ENCODE results near the gene TBL1X.

TBL1X gene

DNA sequence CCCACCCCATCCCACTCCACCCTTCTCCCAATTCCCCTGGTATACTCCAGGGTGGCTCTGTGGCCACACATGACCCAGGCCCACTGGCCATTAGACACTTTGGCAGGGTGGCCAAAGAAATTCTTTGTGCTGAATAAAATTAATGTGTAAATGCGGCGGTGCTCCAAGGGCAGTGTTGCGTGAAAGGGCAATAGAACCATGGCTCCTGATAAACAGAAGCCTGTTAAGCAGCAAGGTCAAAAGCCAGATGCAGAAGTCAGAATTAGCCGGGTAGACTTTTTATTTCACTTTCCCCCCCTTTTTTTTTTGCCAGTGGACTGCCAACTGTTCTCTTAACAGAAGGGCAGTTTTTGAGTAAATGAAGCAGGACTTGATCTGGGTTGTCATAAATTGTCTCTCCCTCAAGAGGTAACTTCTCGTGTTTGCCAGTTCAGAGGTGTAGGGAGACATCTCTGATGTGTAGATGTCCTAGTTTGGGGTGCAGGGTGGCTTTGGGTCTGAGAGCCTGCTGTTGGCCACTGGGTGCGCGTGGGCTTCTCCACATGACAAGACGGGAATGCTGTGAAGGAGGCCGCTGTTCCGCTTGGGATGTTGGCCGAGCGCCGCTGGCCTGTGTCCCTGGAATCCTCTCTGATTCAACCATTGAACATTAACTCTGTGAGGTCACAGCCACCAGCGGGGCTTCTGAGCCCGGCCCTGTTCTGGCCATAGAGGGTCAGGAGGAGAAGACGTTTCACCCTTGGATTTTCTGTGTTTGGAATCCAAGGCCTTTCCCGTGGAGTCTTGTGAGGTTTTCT, 139.5 kb downstream of the TBL1X start:
- no peaks in the 10 kb centered on the region for H3K4me1 ChIP-seq (ENCODE audit: control insufficient read depth, insufficient read depth, low read length)
- H3K9ac ChIP-seq (ENCODE audit: low read depth, low read length): no peak overlapping the region

DNA sequence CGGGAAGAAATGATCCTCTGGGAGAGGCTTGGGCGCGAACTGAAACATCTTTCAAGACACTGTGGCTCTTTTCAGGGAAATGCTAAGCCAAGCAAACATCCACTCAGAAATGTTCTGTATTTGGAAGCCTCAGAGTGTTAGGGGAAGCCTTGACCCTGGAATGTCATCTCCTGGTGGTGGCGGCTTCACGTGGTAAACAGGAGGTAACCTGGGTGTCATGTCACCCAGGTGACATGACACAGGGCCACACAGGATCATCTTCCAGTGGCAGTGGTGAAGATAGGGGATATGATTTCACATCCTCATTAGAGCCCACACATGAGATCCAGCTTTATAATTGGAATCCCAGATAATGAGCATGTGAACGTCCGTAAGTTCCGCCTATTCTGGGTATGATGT, 140.0 kb downstream of the TBL1X start:
- Histone ChIP-seq H3K9ac (ENCODE audit: low read depth, low read length) (no peak overlapping the region), H3K36me3 (ENCODE audit: control insufficient read depth, insufficient read depth, low read length) (no peaks in the 10 kb centered on the region), H3K9me3 (ENCODE audit: control insufficient read depth, insufficient read depth, low read length) (no peaks in the 10 kb centered on the region), H3K4me1 (ENCODE audit: control insufficient read depth, insufficient read depth, low read length) (no peaks in the 10 kb centered on the region), H3K4me3 (ENCODE audit: low read depth, low read length) (no peak overlapping the region), H3K27me3 (ENCODE audit: control insufficient read depth, insufficient read depth, low read length) (no peaks in the 10 kb centered on the region)

More for the DNA sequence above, 139.5 kb downstream of the TBL1X start:
- no peak overlapping the region for H3K4me3 ChIP-seq (ENCODE audit: low read depth, low read length)
- H3K9me3 ChIP-seq (ENCODE audit: control insufficient read depth, insufficient read depth, low read length): no peaks in the 10 kb centered on the region
- no peaks in the 10 kb centered on the region for H3K27me3 ChIP-seq (ENCODE audit: control insufficient read depth, insufficient read depth, low read length)
- H3K36me3 ChIP-seq (ENCODE audit: control insufficient read depth, insufficient read depth, low read length): no peaks in the 10 kb centered on the region

DNA sequence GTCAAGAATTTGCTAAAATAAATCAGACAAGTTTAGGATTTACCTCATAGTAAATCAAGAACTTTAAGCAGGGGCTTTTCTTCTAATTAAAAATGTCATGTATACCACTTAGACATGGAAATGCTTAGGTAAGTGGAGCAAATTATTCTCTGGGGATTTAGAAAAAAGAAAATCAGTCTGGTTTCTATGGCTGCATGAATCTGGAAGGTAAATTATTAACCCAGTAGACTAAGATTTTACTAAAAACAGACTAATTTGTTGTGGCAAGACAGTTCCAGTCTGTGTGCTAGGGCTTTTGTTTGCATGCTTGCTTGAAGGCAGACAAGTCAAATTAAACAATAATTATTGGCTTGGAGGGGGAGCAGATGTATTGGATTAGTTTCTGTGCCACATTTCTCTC, 140.6 kb downstream of the TBL1X start:
- H3K9ac ChIP-seq (ENCODE audit: low read depth, low read length): no peak overlapping the region
- H3K36me3 ChIP-seq (ENCODE audit: control insufficient read depth, insufficient read depth, low read length): no peaks in the 10 kb centered on the region

DNA sequence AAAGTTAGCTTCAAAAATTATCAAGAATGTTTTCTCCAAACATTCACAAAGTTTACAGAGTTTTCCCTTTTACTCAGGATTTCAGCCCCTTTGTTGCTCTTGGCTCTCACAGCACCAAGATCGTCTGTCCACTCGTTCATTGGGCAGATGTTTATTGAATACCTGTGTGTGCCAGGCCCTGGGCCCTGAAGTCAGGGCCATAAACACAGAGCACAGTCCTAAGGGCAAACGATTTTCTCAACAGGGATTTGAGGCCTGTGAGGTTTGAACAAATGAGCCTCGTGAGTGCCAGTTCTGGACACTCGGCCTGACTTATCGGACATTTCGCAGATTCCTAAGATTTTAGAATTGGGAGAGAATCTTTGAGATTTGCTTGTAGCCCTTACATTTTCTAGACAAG, 142.1 kb downstream of the TBL1X start:
- Histone ChIP-seq H3K9me3 (ENCODE audit: control insufficient read depth, insufficient read depth, low read length) (peaks cover 3% of the 10 kb centered on the region), H3K27me3 (ENCODE audit: control insufficient read depth, insufficient read depth, low read length) (no peaks in the 10 kb centered on the region), H3K36me3 (ENCODE audit: control insufficient read depth, insufficient read depth, low read length) (no peaks in the 10 kb centered on the region), H3K4me3 (ENCODE audit: low read depth, low read length) (no peak overlapping the region), H3K9ac (ENCODE audit: low read depth, low read length) (no peak overlapping the region), H3K4me1 (ENCODE audit: control insufficient read depth, insufficient read depth, low read length) (no peaks in the 10 kb centered on the region)

More for the DNA sequence above, 140.6 kb downstream of the TBL1X start:
- Histone ChIP-seq H3K4me1 (ENCODE audit: control insufficient read depth, insufficient read depth, low read length) (no peaks in the 10 kb centered on the region), H3K4me3 (ENCODE audit: low read depth, low read length) (no peak overlapping the region), H3K9me3 (ENCODE audit: control insufficient read depth, insufficient read depth, low read length) (no peaks in the 10 kb centered on the region), H3K27me3 (ENCODE audit: control insufficient read depth, insufficient read depth, low read length) (no peaks in the 10 kb centered on the region)

DNA sequence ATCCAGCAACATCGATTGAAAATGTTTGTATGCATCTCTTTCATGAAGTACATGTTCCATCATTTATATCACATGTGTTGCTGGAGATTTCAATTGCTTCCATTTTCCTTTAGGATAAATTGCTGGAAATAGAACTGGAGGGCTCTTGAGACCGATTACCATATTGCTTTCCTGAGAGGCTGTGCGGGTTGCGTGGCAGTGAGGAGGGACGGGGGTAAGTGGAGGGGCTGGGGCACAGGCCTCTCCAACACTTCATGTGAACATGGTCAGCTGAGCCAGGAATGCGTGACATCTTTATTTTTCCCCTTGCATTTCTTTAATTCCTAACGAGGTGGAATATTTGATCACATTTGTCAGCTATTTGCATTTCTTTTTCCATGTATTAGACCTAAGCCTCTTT, 144.6 kb downstream of the TBL1X start:
- H3K9me3 ChIP-seq (ENCODE audit: control insufficient read depth, insufficient read depth, low read length): peaks cover 3% of the 10 kb centered on the region
- no peaks in the 10 kb centered on the region for H3K4me1 ChIP-seq (ENCODE audit: control insufficient read depth, insufficient read depth, low read length)
- no peaks in the 10 kb centered on the region for H3K36me3 ChIP-seq (ENCODE audit: control insufficient read depth, insufficient read depth, low read length)
- no peaks in the 10 kb centered on the region for H3K27me3 ChIP-seq (ENCODE audit: control insufficient read depth, insufficient read depth, low read length)
- no peak overlapping the region for H3K4me3 ChIP-seq (ENCODE audit: low read depth, low read length)
- H3K9ac ChIP-seq (ENCODE audit: low read depth, low read length): no peak overlapping the region

DNA sequence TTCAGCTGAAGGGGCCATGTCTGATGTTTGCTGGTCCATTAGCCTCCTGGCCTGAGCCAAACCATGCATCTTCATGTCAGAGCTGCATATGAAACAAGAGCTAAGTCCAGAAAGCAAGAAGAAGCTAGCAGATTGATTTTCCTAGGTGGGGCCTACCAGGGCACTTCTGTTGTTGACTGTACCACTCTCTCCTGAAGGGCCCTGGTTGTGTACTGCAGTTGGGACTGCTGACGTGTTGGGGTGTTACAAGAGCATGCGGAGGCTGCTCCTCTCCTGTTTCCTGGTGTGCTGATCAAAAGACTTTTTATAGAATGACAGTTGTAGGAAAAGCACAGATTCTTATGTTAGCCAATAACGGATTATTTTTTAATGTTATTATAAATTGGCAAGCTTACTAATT, 145.1 kb downstream of the TBL1X start:
- no peak overlapping the region for H3K4me3 ChIP-seq (ENCODE audit: low read depth, low read length)
- H3K9ac ChIP-seq (ENCODE audit: low read depth, low read length): no peak overlapping the region
- peaks cover 3% of the 10 kb centered on the region for H3K9me3 ChIP-seq (ENCODE audit: control insufficient read depth, insufficient read depth, low read length)
- no peaks in the 10 kb centered on the region for H3K36me3 ChIP-seq (ENCODE audit: control insufficient read depth, insufficient read depth, low read length)
- H3K4me1 ChIP-seq (ENCODE audit: control insufficient read depth, insufficient read depth, low read length): no peaks in the 10 kb centered on the region
- H3K27me3 ChIP-seq (ENCODE audit: control insufficient read depth, insufficient read depth, low read length): no peaks in the 10 kb centered on the region

DNA sequence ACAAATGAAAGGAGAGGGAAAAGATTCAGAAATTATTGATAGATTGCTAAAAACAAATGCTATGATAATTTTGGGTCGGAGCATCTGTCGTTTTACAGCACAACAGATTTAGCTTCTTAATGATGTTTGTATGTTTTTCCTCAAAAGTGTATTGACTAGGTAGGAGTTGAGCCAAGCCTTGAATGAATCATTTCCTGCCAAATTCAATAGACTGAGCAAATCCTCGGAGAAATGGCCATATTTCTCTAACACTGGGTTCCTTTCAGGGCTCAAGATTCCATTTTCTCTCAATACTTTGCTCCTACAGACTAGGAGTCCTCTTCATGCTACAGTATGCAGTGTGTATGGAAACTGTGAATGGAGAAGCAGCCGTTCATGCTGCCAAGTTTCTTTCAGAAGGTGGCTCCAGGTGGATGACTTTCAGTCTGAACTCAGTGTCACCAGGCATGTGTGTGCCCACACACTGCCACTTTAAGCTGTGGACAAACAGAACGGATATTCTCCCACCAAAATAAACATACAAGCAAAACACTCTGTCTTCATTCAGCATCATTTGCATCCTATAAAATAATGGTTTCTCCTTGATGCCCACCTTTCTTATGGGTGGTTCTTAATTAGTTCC, 146.0 kb downstream of the TBL1X start:
- Histone ChIP-seq H3K9ac (ENCODE audit: low read depth, low read length) (no peak overlapping the region), H3K9me3 (ENCODE audit: control insufficient read depth, insufficient read depth, low read length) (peaks cover 3% of the 10 kb centered on the region), H3K27me3 (ENCODE audit: control insufficient read depth, insufficient read depth, low read length) (no peaks in the 10 kb centered on the region), H3K4me1 (ENCODE audit: control insufficient read depth, insufficient read depth, low read length) (no peaks in the 10 kb centered on the region), H3K4me3 (ENCODE audit: low read depth, low read length) (no peak overlapping the region), H3K36me3 (ENCODE audit: control insufficient read depth, insufficient read depth, low read length) (no peaks in the 10 kb centered on the region)

DNA sequence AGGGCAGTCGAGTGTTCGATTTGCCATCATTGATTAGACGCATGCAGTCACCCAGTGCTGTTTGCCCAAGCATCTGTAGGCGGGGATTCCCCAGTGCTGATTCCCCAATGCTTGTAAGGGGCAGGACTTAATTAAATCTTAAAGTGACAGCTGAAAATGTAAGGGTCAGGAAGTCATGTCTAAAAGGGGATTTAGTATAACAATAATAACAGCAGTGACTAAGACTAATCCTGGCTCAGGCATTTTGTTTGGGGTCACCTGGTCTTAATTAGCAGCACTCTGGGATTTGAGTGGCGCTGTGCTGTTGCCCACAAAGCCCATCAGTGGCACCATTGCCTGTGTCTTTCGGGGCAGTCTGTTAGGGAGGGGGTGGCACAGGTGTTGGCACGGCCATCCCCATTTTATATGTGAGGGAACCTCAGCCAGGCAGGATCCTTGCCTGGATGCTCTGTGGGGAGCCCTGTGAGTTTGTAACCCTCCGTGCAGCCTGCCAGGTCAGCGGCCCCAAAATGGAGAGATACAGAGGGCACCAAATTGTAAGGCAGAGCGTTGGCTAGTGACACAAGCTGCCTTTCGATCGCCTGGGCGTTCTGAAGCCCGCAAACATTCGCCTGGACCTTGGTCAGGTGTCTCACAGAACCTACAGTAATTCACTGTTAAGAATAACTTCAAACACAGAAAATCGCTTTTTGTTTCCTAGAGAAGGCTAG, 146.7 kb downstream of the TBL1X start:
- H3K36me3 ChIP-seq (ENCODE audit: control insufficient read depth, insufficient read depth, low read length): no peaks in the 10 kb centered on the region
- H3K27me3 ChIP-seq (ENCODE audit: control insufficient read depth, insufficient read depth, low read length): no peaks in the 10 kb centered on the region
- H3K4me1 ChIP-seq (ENCODE audit: control insufficient read depth, insufficient read depth, low read length): no peaks in the 10 kb centered on the region
- no peak overlapping the region for H3K4me3 ChIP-seq (ENCODE audit: low read depth, low read length)
- peaks cover 3% of the 10 kb centered on the region for H3K9me3 ChIP-seq (ENCODE audit: control insufficient read depth, insufficient read depth, low read length)
- no peak overlapping the region for H3K9ac ChIP-seq (ENCODE audit: low read depth, low read length)

DNA sequence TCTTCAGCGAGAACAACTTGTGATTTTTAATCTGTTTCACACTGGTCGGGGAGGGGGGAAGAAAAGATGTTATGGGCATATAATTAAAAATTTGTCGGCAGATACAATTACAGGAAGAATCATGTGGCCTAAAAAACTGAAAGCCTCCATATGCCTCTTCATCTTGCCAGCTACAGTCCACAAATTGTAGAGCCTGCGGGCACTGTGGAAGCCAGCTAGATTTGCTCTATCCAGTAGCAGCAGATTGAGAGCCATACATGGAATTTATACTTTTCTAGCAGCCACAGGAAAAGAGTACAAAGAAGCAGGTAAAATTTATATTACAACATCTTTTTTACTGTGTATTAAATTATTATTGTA, 147.3 kb downstream of the TBL1X start:
- H3K36me3 ChIP-seq (ENCODE audit: control insufficient read depth, insufficient read depth, low read length): no peaks in the 10 kb centered on the region
- H3K27me3 ChIP-seq (ENCODE audit: control insufficient read depth, insufficient read depth, low read length): no peaks in the 10 kb centered on the region
- no peak overlapping the region for H3K9ac ChIP-seq (ENCODE audit: low read depth, low read length)
- peaks cover 3% of the 10 kb centered on the region for H3K9me3 ChIP-seq (ENCODE audit: control insufficient read depth, insufficient read depth, low read length)
- no peak overlapping the region for H3K4me3 ChIP-seq (ENCODE audit: low read depth, low read length)
- no peaks in the 10 kb centered on the region for H3K4me1 ChIP-seq (ENCODE audit: control insufficient read depth, insufficient read depth, low read length)

DNA sequence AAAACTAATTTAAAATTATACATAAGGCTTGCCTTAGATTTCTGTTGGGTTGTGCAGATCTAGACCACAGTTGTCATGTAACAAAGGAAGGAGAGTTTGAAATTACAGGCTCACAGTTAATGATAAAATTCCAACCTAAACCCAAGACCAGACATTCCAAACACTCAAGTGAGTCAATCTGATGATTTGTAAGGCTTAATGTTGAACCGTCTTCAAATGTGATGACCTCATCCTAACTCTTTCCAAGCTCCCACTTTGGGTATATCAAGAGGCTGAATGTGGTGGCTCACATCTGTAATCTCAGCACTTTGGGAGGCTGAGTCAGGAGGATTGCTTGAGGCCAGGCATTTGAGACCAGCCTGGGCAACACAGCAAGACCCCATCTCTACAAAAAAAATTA, 149.2 kb downstream of the TBL1X start:
- Histone ChIP-seq H3K27me3 (ENCODE audit: control insufficient read depth, insufficient read depth, low read length) (no peaks in the 10 kb centered on the region), H3K36me3 (ENCODE audit: control insufficient read depth, insufficient read depth, low read length) (no peaks in the 10 kb centered on the region), H3K4me3 (ENCODE audit: low read depth, low read length) (no peak overlapping the region), H3K4me1 (ENCODE audit: control insufficient read depth, insufficient read depth, low read length) (no peaks in the 10 kb centered on the region), H3K9ac (ENCODE audit: low read depth, low read length) (no peak overlapping the region), H3K9me3 (ENCODE audit: control insufficient read depth, insufficient read depth, low read length) (peaks cover 3% of the 10 kb centered on the region)

DNA sequence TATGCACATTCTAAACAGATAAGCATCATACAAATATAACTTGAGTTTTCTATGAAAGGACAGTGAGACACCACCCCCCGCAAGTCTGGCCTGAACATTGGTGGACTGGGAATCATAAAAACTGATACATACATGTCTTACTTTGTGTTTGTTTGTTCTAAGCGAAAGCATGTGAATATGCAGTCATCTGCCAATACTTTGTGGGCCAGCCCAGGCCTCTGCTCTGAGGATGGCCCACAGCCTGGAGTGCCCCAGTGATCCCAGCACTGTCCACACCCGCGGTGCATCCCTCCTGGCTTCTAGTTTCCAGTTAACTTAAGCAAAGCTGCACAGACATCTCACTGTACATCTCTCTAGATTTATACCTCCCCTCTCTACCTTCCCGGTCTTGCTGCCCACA, 154.3 kb downstream of the TBL1X start:
- Histone ChIP-seq H3K9me3 (ENCODE audit: control insufficient read depth, insufficient read depth, low read length) (peaks cover 4% of the 10 kb centered on the region), H3K9ac (ENCODE audit: low read depth, low read length) (no peak overlapping the region), H3K4me3 (ENCODE audit: low read depth, low read length) (no peak overlapping the region), H3K36me3 (ENCODE audit: control insufficient read depth, insufficient read depth, low read length) (peaks cover 4% of the 10 kb centered on the region), H3K4me1 (ENCODE audit: control insufficient read depth, insufficient read depth, low read length) (no peaks in the 10 kb centered on the region), H3K27me3 (ENCODE audit: control insufficient read depth, insufficient read depth, low read length) (no peaks in the 10 kb centered on the region)

DNA sequence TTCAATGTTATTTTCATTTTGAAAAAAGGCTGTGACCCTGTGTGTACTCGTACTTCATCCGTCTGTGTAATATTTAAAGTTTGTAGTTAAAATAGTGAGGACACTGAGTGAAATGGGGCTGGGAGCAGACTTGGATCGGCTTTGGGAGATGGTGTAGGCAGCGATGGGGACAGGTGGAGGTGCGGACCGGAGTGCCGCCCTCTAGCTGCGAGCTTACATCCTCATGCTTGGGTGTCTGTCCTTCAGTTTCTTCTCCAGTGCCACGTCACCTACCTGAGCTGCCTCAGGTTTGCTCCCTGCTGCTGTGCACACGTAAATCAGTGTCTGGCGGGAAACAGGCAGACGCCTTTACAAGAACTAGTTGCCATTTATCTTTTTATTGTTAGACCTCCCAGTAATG, 154.7 kb downstream of the TBL1X start:
- Histone ChIP-seq H3K9ac (ENCODE audit: low read depth, low read length) (no peak overlapping the region), H3K4me3 (ENCODE audit: low read depth, low read length) (no peak overlapping the region), H3K9me3 (ENCODE audit: control insufficient read depth, insufficient read depth, low read length) (peaks cover 4% of the 10 kb centered on the region), H3K36me3 (ENCODE audit: control insufficient read depth, insufficient read depth, low read length) (peaks cover 4% of the 10 kb centered on the region), H3K27me3 (ENCODE audit: control insufficient read depth, insufficient read depth, low read length) (no peaks in the 10 kb centered on the region), H3K4me1 (ENCODE audit: control insufficient read depth, insufficient read depth, low read length) (no peaks in the 10 kb centered on the region)
